ENCODE measurements around the gene UBE2S. TPM values are rescaled to one million over a fixed set of nuclear protein-coding genes. Genes with fewer than 3 reads are reported as not detected.

UBE2S gene
- total RNA-seq, 3 donors from 2014 or later (not counting 1 experiment from before 2014, with no cell fraction given): 60.2 to 107 (median 63.9) TPM

DNA sequence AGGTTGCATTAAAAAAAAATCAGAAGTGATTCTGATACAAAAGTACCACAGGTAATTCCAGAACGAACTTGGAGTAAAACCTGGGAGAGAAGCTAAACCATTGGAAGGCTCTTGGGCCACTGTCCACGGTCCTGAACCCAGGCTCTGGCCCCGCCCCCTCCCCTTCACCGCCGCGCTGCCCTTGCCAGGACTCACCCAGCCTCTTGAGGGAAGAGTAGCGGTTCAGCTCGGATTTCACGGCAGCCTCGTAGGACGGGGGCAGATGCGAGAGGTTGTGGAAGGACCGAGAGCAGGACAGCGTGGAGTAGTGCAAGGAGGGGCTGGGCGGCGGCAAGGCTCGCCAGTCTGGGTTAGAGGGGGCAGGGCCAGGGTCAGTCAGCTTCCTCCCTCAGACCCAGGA lies 29.8 kb upstream of the UBE2S start:
- Histone ChIP-seq H3K4me1 (ENCODE audit: control insufficient read depth, insufficient read depth, low read length) (peaks cover 22% of the 10 kb centered on the region), H3K36me3 (ENCODE audit: control insufficient read depth, insufficient read depth, low read length) (no peaks in the 10 kb centered on the region), H3K9me3 (ENCODE audit: control insufficient read depth, insufficient read depth, low read length) (no peaks in the 10 kb centered on the region), H3K27ac (ENCODE audit: low read length) (no peak overlapping the region), H3K27me3 (ENCODE audit: control insufficient read depth, insufficient read depth, low read length) (peaks cover 38% of the 10 kb centered on the region), H3K4me3 (ENCODE audit: low read length) (no peak overlapping the region)
- WGBS (ENCODE audit: insufficient coverage): 4% methylated on average over 17 of the region's 17 CpGs
- DNase-seq: peak in 1 of 2 donors; percentile 49
- H3K4me3 Mint-ChIP-seq: no peak overlapping the region
- peaks cover 11 to 25% of the 10 kb centered on the region in 2 donors for H3K4me1 Mint-ChIP-seq
- peaks cover 36 to 47% of the 10 kb centered on the region in 2 donors for H3K27me3 Mint-ChIP-seq (ENCODE audit: low read depth in 2 of 2)
- H3K9me3 Mint-ChIP-seq: no peaks in the 10 kb centered on the region
- peak in 2 of 3 donors; percentile 53 to 60 for ATAC-seq
- peaks cover 8% of the 10 kb centered on the region for H3K36me3 Mint-ChIP-seq
- TF ChIP-seq, protein P1, sequence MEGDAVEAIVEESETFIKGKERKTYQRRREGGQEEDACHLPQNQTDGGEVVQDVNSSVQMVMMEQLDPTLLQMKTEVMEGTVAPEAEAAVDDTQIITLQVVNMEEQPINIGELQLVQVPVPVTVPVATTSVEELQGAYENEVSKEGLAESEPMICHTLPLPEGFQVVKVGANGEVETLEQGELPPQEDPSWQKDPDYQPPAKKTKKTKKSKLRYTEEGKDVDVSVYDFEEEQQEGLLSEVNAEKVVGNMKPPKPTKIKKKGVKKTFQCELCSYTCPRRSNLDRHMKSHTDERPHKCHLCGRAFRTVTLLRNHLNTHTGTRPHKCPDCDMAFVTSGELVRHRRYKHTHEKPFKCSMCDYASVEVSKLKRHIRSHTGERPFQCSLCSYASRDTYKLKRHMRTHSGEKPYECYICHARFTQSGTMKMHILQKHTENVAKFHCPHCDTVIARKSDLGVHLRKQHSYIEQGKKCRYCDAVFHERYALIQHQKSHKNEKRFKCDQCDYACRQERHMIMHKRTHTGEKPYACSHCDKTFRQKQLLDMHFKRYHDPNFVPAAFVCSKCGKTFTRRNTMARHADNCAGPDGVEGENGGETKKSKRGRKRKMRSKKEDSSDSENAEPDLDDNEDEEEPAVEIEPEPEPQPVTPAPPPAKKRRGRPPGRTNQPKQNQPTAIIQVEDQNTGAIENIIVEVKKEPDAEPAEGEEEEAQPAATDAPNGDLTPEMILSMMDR (IDR thresholded peaks at IDR 0.05): no peak
- no peak overlapping the region for H3K27ac Mint-ChIP-seq
- intact Hi-C loops (cut with micrococcal nuclease): no loop called here

DNA sequence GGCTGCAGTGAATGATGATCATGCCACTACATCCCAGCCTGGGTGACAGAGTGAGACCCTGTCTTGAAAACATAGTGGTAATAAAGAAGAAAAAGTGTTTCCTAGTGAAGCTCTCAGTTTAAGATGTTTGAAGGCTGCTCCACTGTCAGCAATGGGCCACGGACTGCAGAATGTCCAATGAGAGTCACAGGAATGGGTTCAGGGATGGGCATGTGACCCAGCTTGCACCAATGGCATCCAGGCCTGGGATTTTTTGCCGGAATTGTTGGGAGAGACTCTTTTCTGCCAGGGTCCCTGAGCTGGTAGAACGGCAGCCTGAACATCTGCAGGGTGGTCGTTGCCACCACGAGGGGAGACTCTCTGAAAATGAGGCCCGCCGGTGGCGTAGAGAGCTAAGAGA lies 29.3 kb upstream of the UBE2S start:
- Mint-ChIP-seq H3K4me3 (no peak overlapping the region), H3K9me3 (no peaks in the 10 kb centered on the region), H3K27me3 (ENCODE audit: low read depth in 2 of 2) (peaks cover 40 to 53% of the 10 kb centered on the region in 2 donors), H3K27ac (no peak overlapping the region), H3K4me1 (peaks cover 11 to 25% of the 10 kb centered on the region in 2 donors), H3K36me3 (peaks cover 8% of the 10 kb centered on the region)
- TF ChIP-seq, protein P1 (IDR thresholded peaks at IDR 0.05): no peak
- intact Hi-C loops (cut with micrococcal nuclease): no loop called here
- H3K9me3 ChIP-seq (ENCODE audit: control insufficient read depth, insufficient read depth, low read length): no peaks in the 10 kb centered on the region
- H3K4me1 ChIP-seq (ENCODE audit: control insufficient read depth, insufficient read depth, low read length): peaks cover 19% of the 10 kb centered on the region
- no peaks in the 10 kb centered on the region for H3K36me3 ChIP-seq (ENCODE audit: control insufficient read depth, insufficient read depth, low read length)
- H3K4me3 ChIP-seq (ENCODE audit: low read length): no peak overlapping the region
- no peak for ATAC-seq
- peaks cover 39% of the 10 kb centered on the region for H3K27me3 ChIP-seq (ENCODE audit: control insufficient read depth, insufficient read depth, low read length)
- WGBS (ENCODE audit: insufficient coverage): 46% methylated on average over 8 of the region's 8 CpGs
- H3K27ac ChIP-seq (ENCODE audit: low read length): no peak overlapping the region
- DNase-seq: no peak

DNA sequence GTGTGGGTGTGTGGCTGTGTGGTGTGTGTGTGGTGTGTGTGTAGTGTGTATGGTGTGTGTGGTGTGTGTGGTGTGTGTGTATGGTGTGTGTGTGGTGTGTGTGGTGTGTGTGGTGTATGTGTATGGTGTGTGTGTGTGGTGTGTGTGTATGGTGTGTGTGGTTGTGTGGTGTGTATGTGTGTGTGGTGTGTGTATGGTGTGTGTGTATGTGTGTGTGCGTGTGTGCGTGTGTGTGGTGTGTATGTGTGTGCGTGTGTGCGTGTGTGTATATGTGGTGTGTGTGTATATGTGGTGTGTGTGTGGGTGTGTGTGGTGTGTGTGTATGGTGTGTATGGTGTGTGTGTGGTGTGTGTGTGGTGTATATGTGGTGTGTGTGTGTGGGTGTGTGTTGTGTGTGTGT lies 27.4 kb upstream of the UBE2S start:
- ATAC-seq (no peak), DNase-seq (no peak)
- H3K4me3 Mint-ChIP-seq: no peak overlapping the region
- H3K36me3 Mint-ChIP-seq: no peaks in the 10 kb centered on the region
- peaks cover 0 to 13% of the 10 kb centered on the region in 2 donors for H3K4me1 Mint-ChIP-seq
- H3K27ac Mint-ChIP-seq: no peak overlapping the region
- peaks cover 35 to 47% of the 10 kb centered on the region in 2 donors for H3K27me3 Mint-ChIP-seq (ENCODE audit: low read depth in 2 of 2)
- Histone ChIP-seq H3K4me1 (ENCODE audit: control insufficient read depth, insufficient read depth, low read length) (peaks cover under 1% of the 10 kb centered on the region), H3K36me3 (ENCODE audit: control insufficient read depth, insufficient read depth, low read length) (no peaks in the 10 kb centered on the region), H3K27ac (ENCODE audit: low read length) (no peak overlapping the region), H3K4me3 (ENCODE audit: low read length) (no peak overlapping the region), H3K27me3 (ENCODE audit: control insufficient read depth, insufficient read depth, low read length) (peaks cover 26% of the 10 kb centered on the region), H3K9me3 (ENCODE audit: control insufficient read depth, insufficient read depth, low read length) (no peaks in the 10 kb centered on the region)
- H3K9me3 Mint-ChIP-seq: no peaks in the 10 kb centered on the region
- 95% methylated on average over 4 of the region's 4 CpGs for WGBS (ENCODE audit: insufficient coverage)
- intact Hi-C loops (cut with micrococcal nuclease): no loop called here
- TF ChIP-seq, protein P1 (IDR thresholded peaks at IDR 0.05): no peak

DNA sequence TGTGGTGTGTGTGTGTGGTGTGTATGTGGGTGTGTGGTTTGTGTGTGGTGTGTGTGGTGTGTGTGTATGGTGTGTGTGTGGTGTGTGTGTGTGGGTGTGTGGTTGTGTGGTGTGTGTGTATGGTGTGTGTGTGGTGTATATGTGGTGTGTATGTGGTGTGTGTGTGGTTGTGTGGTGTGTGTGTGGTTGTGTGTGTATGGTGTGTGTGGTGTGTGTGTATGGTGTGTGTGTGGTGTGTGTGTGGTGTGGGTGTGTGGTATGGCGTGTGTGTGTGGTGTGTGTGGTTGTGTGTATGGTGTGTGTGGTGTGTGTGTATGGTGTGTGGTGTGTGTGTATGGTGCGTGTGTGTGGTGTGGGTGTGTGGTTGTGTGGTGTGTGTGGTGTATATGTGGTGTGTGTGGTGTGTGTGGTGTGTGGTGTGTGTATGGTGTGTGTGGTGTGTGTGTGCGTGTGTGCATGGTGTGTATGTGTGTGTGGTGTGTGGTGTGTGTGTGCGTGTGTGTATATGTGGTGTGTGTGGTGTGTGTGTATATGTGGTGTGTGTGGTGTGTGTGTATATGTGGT lies 26.9 kb upstream of the UBE2S start:
- Mint-ChIP-seq H3K27ac (no peak overlapping the region), H3K36me3 (no peaks in the 10 kb centered on the region), H3K4me1 (peaks cover 0 to 10% of the 10 kb centered on the region in 2 donors), H3K27me3 (ENCODE audit: low read depth in 2 of 2) (peaks cover 29 to 41% of the 10 kb centered on the region in 2 donors), H3K4me3 (no peak overlapping the region), H3K9me3 (no peaks in the 10 kb centered on the region)
- TF ChIP-seq, protein P1 (IDR thresholded peaks at IDR 0.05): no peak
- no peak for DNase-seq
- Histone ChIP-seq H3K4me1 (ENCODE audit: control insufficient read depth, insufficient read depth, low read length) (no peaks in the 10 kb centered on the region), H3K27ac (ENCODE audit: low read length) (no peak overlapping the region), H3K9me3 (ENCODE audit: control insufficient read depth, insufficient read depth, low read length) (no peaks in the 10 kb centered on the region), H3K4me3 (ENCODE audit: low read length) (no peak overlapping the region), H3K36me3 (ENCODE audit: control insufficient read depth, insufficient read depth, low read length) (no peaks in the 10 kb centered on the region), H3K27me3 (ENCODE audit: control insufficient read depth, insufficient read depth, low read length) (peaks cover 25% of the 10 kb centered on the region)
- no peak for ATAC-seq
- 86% methylated on average over 4 of the region's 4 CpGs for WGBS (ENCODE audit: insufficient coverage)
- intact Hi-C loops (cut with micrococcal nuclease): no loop called here

Measured in natural killer cell (primary cell).